SW480 (cell line): ENCODE data around the gene GPC5.
A peak's percentile ranks its signal among the peaks of the same experiment; 100 is the strongest.

Experiments
- DNase-seq: peaks from one replicate; pipeline ENCODE4 v3.0.0-alpha.2; 2016; ENCODE audit warnings: low spot score

The GPC5 gene

GRCh38 chr13:92362717-92363116 is 964.3 kb downstream of the GPC5 start:
- no peak for DNase-seq

- no peak for DNase-seq
These were observed 967.5 kb downstream of the GPC5 start for GRCh38 chr13:92365904-92366303.

- DNase-seq = no peak
These were observed 979.0 kb downstream of the GPC5 start for GRCh38 chr13:92377396-92377795.

GRCh38 chr13:92379371-92379770 is 981.0 kb downstream of the GPC5 start:
- no peak for DNase-seq

- DNase-seq = no peak
These were observed 986.0 kb downstream of the GPC5 start for GRCh38 chr13:92384410-92384809.

- no peak for DNase-seq
These were observed 988.8 kb downstream of the GPC5 start for GRCh38 chr13:92387245-92387644.

- peak; percentile 5 for DNase-seq
These were observed 991.8 kb downstream of the GPC5 start for GRCh38 chr13:92390217-92390616.

- DNase-seq = no peak
These were observed 1005.2 kb downstream of the GPC5 start for GRCh38 chr13:92403606-92404005.

- DNase-seq = no peak
These were observed 1009.4 kb downstream of the GPC5 start for GRCh38 chr13:92407858-92408257.

- no peak for DNase-seq
These were observed 1014.1 kb downstream of the GPC5 start for GRCh38 chr13:92412481-92412880.

GRCh38 chr13:92412996-92413395 is 1014.6 kb downstream of the GPC5 start:
- DNase-seq = no peak

- DNase-seq = no peak
These were observed 1015.0 kb downstream of the GPC5 start for GRCh38 chr13:92413452-92413851.

GRCh38 chr13:92414851-92415250 is 1016.4 kb downstream of the GPC5 start:
- DNase-seq = no peak

GRCh38 chr13:92415781-92416180 is 1017.4 kb downstream of the GPC5 start:
- DNase-seq = no peak

GRCh38 chr13:92418818-92419412 is 1020.5 kb downstream of the GPC5 start:
- DNase-seq = no peak

GRCh38 chr13:92429231-92429630 is 1030.8 kb downstream of the GPC5 start:
- no peak for DNase-seq

GRCh38 chr13:92433386-92433785 is 1035.0 kb downstream of the GPC5 start:
- no peak for DNase-seq

GRCh38 chr13:92433963-92434362 is 1035.5 kb downstream of the GPC5 start:
- no peak for DNase-seq

GRCh38 chr13:92436924-92437323 is 1038.5 kb downstream of the GPC5 start:
- no peak for DNase-seq

GRCh38 chr13:92444244-92444643 is 1045.8 kb downstream of the GPC5 start:
- no peak for DNase-seq

- DNase-seq = no peak
These were observed 1052.6 kb downstream of the GPC5 start for GRCh38 chr13:92451060-92451459.

GRCh38 chr13:92452840-92453239 is 1054.4 kb downstream of the GPC5 start:
- no peak for DNase-seq

- no peak for DNase-seq
These were observed 1060.9 kb downstream of the GPC5 start for GRCh38 chr13:92459306-92459705.

- no peak for DNase-seq
These were observed 1062.1 kb downstream of the GPC5 start for GRCh38 chr13:92460479-92460878.

GRCh38 chr13:92461402-92461801 is 1063.0 kb downstream of the GPC5 start:
- DNase-seq = no peak
